ENCODE measurements around the gene LRP1B.

LRP1B gene

GRCh38 chr2:140882671-140883620 lies 1247.9 kb downstream of the LRP1B start:
- no peak overlapping the region for H3K4me3 ChIP-seq (ENCODE audit: low read length)
- no peak overlapping the region for H3K4me2 ChIP-seq (ENCODE audit: low read length)
- H3F3A ChIP-seq (ENCODE audit: control insufficient read depth, insufficient read depth): no peaks in the 10 kb centered on the region
- no peaks in the 10 kb centered on the region for H3K27me3 ChIP-seq (ENCODE audit: control insufficient read depth, low read length)
- H3K79me2 ChIP-seq (ENCODE audit: control insufficient read depth, low read length): no peaks in the 10 kb centered on the region
- H4K20me1 ChIP-seq (ENCODE audit: control insufficient read depth, insufficient read depth, low read depth, low read length): no peaks in the 10 kb centered on the region
- H3K9me3 ChIP-seq (ENCODE audit: control insufficient read depth, insufficient read depth, low read length): no peaks in the 10 kb centered on the region
- no peaks in the 10 kb centered on the region for H3K36me3 ChIP-seq (ENCODE audit: control insufficient read depth, low read length)
- no peak overlapping the region for H3K27ac ChIP-seq (ENCODE audit: low read depth, low read length)
- H3K4me1 ChIP-seq (ENCODE audit: control insufficient read depth, low read length): no peaks in the 10 kb centered on the region
- no peak for TF ChIP-seq EZH2phosphoT487 (IDR thresholded peaks at IDR 0.05; ENCODE audit: borderline replicate concordance, low read length)
- no peak for TF ChIP-seq CTCF (IDR thresholded peaks at IDR 0.05; ENCODE audit: low read depth, low read length, poor library complexity, severe bottlenecking)
- H3K9me2 ChIP-seq (replicated peaks; ENCODE audit: control insufficient read depth, low read length): no peaks in the 10 kb centered on the region

- Histone ChIP-seq H3K4me3 (ENCODE audit: low read length) (no peak overlapping the region), H3K4me2 (ENCODE audit: low read length) (no peak overlapping the region), H3K4me1 (ENCODE audit: control insufficient read depth, low read length) (no peaks in the 10 kb centered on the region), H4K20me1 (ENCODE audit: control insufficient read depth, insufficient read depth, low read depth, low read length) (no peaks in the 10 kb centered on the region), H3K9me3 (ENCODE audit: control insufficient read depth, insufficient read depth, low read length) (peaks cover 4% of the 10 kb centered on the region; the same call in 1 of the 2 replicates), H3K79me2 (ENCODE audit: control insufficient read depth, low read length) (no peaks in the 10 kb centered on the region), H3F3A (ENCODE audit: control insufficient read depth, insufficient read depth) (no peaks in the 10 kb centered on the region), H3K9me2 (replicated peaks; ENCODE audit: control insufficient read depth, low read length) (no peaks in the 10 kb centered on the region), H3K36me3 (ENCODE audit: control insufficient read depth, low read length) (no peaks in the 10 kb centered on the region), H3K27me3 (ENCODE audit: control insufficient read depth, low read length) (no peaks in the 10 kb centered on the region), H3K27ac (ENCODE audit: low read depth, low read length) (no peak overlapping the region)
- TF ChIP-seq EZH2phosphoT487 (IDR thresholded peaks at IDR 0.05; ENCODE audit: borderline replicate concordance, low read length) (no peak), CTCF (IDR thresholded peaks at IDR 0.05; ENCODE audit: low read depth, low read length, poor library complexity, severe bottlenecking) (no peak)
These were observed 1250.2 kb downstream of the LRP1B start for GRCh38 chr2:140880573-140880972.

DNA sequence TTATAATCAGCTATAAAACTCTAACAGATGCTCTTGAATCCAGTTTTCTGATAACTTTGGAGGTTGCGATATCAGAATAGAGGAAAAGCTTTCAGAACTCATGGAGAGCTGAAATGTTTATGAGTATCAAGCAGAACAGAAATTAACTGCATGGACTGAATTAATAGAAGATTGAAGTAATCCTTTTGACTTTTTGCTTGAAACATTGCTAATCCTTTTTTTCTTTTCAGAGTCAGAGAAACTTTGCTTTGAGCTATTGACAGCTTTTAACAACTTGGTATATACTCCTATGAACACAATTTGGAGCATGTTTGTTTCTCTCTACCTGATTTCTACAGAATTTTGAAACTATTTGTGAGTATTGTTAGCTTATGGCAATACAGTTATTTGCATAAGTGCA lies 1254.8 kb downstream of the LRP1B start:
- H3K4me1 ChIP-seq (ENCODE audit: control insufficient read depth, low read length): no peaks in the 10 kb centered on the region
- H3K36me3 ChIP-seq (ENCODE audit: control insufficient read depth, low read length): no peaks in the 10 kb centered on the region
- no peaks in the 10 kb centered on the region for H3K27me3 ChIP-seq (ENCODE audit: control insufficient read depth, low read length)
- no peaks in the 10 kb centered on the region for H3F3A ChIP-seq (ENCODE audit: control insufficient read depth, insufficient read depth)
- H3K4me2 ChIP-seq (ENCODE audit: low read length): no peak overlapping the region
- no peak for TF ChIP-seq EZH2phosphoT487 (IDR thresholded peaks at IDR 0.05; ENCODE audit: borderline replicate concordance, low read length)
- no peak for TF ChIP-seq CTCF (IDR thresholded peaks at IDR 0.05; ENCODE audit: low read depth, low read length, poor library complexity, severe bottlenecking)
- H3K27ac ChIP-seq (ENCODE audit: low read depth, low read length): no peak overlapping the region
- no peaks in the 10 kb centered on the region for H4K20me1 ChIP-seq (ENCODE audit: control insufficient read depth, insufficient read depth, low read depth, low read length)
- peaks cover 6% of the 10 kb centered on the region; the same call in 1 of the 2 replicates for H3K9me3 ChIP-seq (ENCODE audit: control insufficient read depth, insufficient read depth, low read length)
- no peaks in the 10 kb centered on the region for H3K9me2 ChIP-seq (replicated peaks; ENCODE audit: control insufficient read depth, low read length)
- H3K4me3 ChIP-seq (ENCODE audit: low read length): no peak overlapping the region
- no peaks in the 10 kb centered on the region for H3K79me2 ChIP-seq (ENCODE audit: control insufficient read depth, low read length)
